Measurements from ENCODE around the gene MLLT3.

MLLT3 gene

DNA sequence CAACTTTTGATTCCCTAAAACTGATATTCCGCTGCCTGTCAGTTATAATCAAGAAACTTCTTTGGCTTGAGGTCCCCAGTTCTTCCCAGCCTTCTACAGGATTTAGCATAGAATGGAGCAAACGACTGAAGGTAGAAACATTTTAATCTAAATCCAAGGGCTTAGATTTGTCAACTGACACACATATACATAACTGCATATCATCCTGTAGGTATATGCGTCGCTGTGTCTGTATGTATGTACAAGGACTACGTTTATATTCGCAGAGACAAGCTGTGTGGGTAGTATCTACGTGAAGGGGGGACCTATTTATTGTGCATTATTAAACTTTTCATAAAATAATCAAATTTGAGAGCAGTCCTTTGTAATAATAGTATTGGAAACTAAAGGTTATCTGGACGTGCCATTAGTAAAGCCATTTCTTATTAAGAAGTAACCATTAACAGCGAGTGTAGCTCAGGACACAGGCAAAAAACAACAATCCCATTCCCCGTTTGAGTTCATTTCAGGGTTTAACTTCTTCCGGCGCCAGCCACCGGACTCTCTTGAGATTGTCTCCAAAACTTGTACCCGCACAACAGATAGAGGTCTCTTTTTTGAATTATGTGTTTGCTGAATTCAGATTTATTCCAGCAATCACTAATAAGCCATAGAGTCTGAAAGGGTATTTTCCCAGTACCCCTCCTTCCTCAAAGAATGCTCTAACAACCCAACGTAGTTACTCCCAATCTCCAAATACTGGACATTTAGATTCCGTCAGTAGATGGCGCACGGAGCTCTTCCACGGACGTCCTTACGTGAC, 2.1 kb upstream of the MLLT3 start:
- DNase-seq = no peak

- no peak for DNase-seq
These were observed 1.4 kb upstream of the MLLT3 start for GRCh38 chr9:20623748-20624124.

DNA sequence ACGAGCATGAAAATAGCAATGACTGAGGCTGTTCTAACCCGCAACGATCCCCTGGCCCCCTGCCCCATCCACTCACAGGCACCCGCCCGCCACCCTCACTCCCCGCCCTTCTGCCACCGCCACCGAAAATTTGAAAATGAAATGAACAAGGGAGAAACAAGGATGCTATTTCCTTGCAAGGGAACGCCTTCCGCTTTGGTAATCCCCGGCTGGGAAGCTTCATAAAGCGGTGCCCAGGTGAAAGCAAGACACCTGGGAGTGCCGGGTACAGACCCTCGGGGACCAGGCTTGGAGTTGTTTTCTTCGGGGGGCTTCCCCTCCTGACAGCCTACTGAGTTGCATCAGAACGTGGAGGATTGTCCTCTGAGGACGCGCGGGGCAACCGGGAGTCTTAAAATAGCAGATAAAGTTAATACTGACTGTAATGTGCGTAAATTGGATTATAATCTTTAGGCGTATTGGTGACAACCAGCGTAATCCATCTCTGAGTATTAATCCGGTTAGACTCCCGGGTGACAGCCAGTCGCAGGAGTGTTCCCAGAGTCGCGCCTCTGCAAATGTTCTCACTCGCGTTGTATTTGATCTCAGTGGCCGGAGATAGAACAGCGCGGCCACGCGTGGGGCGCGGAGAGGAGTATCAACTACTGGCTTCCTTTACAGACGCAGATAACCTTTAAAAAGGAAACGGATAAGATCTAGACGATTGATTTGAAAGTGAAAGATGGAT, 885 bp upstream of the MLLT3 start:
- DNase-seq = peak; percentile 23 to 51 (median 40)

DNA sequence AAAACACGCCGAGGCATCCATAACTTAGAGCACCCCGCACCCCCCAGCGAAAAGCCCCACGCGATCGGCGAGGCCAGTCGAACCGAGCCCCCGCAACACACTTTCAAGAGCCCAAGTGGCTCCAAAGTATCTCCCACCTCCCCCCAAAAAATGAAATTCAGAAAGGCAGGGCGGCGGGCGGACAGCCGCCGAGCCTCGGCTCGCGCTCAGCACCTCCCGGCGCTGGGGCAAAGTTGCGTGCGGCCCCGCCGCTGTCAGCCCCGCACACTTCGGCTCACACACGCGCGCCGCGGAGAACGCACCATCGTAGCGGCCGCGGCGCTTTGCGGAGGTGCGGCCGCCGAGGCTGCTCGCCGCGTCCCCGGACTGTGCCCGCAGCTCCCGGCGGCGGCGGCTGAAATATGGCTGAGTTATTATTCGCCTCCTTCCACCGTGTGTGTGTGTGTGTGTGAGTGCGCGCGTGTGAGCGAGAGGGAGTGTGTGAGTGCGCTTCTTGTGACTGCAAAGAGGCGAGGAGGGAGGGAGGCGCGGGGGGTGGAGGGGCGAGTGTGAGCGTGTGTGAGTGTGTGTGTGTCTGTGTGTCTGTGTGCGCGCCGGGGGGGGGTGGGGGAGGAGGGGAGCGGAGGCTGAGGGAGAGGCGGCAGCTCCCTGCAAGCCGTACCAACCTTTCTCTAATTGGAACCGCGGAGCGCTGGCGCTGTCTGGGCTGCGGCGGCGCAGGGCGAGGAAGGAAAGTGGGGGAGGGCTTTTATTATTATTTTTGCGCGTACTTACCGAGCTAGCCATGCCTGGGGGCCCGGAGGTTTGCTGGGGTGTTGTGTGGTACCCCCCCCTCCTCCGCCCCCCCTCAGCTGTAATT, 599 bp downstream of the MLLT3 start:
- peak; percentile 36 to 72 (median 66) for DNase-seq

- DNase-seq = peak; percentile 43 to 53 (median 50)
These were observed 1.4 kb downstream of the MLLT3 start for GRCh38 chr9:20620650-20621470.

GRCh38 chr9:20619487-20620200, 2.7 kb downstream of the MLLT3 start:
- DNase-seq = no peak

- DNase-seq = no peak
These were observed 3.9 kb downstream of the MLLT3 start for GRCh38 chr9:20618361-20618802.

DNA sequence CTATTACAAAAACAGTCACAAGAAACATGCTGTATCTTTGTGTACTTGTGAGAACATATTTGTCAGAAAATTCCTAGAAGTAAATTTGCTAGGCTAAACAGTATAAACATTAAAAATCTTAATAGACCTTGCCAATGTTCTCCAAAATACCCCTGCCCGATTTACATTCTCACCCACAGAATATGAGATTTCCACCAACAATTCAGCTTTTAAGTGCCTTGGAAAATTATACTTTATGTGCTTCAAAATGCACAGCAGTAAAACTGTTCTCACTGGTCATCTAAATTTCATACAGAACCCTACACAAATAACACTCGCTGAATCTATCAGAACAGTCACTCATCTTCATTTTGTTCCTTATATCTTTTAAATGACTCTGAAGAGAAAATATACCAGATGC, 5.5 kb downstream of the MLLT3 start:
- DNase-seq = no peak

- no peak for DNase-seq
These were observed 7.6 kb downstream of the MLLT3 start for GRCh38 chr9:20614602-20615216.

DNA sequence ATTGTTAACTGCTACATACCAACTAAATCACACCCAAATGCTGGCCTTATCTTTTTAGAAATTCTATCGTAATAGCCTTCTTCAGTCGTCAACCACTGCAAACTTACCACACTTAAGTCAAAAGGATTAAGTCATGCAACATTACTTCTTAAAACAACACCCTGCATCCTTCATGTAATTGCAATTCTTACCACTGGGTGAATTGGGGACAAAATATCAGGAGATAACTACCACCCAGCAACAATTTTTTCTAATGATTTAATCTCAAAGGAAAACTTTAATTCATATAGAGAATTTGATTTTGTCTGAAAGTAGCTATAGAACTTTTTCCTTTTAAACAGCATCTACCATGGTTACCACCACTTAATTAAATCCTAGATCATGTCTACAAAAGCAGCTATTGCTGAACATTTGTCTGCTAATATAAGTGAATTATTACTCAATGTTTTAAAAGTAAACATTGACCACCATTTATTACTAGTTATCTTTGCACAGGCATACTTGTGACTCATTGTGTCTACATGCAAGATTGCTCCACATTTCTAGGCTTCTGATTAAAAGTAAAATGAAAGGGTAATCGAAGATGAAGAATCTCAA, 10.5 kb downstream of the MLLT3 start:
- no peak for DNase-seq

GRCh38 chr9:20610591-20610990, 11.7 kb downstream of the MLLT3 start:
- no peak for DNase-seq

GRCh38 chr9:20608582-20608981, 13.7 kb downstream of the MLLT3 start:
- no peak for DNase-seq

- no peak for DNase-seq
These were observed 15.6 kb downstream of the MLLT3 start for GRCh38 chr9:20606652-20607051.

DNA sequence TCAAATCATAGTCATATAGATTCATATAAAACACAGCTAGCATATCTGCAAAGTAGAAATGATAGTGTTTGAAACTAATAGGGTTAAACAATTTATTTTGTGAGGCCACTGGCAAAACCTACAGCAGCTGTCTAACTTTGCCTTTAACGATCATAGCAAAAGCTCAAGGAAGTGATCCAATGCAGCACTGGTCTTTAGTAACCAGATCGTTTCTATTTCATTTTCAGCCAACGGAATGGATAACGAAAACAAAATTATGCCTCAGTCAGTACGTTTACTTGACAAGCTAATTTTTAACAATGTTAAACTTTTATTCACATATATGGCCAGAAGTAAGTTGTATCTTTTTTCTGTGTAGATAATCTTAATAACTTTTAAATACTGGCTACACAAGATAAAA, 17.7 kb downstream of the MLLT3 start:
- no peak for DNase-seq

DNA sequence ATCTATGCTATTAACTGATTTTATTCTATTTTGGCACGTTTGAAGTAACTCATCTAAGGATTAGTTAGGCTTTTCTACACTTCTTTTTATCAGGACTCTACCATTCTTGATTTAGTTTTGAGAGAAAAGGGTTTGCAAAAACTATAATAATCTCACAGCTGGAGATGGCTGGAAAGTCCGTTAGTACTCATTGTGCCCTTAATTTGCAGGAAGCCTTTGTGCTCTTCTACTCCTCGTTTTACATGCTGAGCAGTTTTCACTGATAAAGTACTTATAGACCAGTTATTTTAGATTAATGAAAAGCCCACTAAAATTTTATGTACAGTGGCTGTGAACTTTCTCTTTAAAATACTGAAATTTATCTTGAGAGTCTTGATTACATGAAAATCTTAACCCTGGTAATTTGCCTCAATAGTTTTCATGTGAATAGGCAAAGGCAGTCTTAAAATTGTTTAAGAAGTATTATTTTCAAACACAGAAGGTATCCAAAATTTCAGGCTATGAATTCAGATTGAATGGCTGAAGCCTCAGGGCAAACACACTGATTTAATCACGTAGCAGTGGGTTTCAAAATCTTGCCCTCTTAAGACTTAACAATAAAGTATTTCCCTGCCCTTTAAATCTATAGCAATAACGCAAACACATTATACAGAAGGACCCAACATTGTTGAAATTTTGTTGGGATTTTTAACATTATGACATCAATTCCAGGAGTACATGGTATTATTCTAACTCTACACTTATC, 18.6 kb downstream of the MLLT3 start:
- no peak for DNase-seq

- DNase-seq = no peak
These were observed 21.0 kb downstream of the MLLT3 start for GRCh38 chr9:20601292-20601691.

GRCh38 chr9:20599195-20599594, 23.1 kb downstream of the MLLT3 start:
- DNase-seq = no peak

GRCh38 chr9:20598367-20598766, 23.9 kb downstream of the MLLT3 start:
- no peak for DNase-seq

DNA sequence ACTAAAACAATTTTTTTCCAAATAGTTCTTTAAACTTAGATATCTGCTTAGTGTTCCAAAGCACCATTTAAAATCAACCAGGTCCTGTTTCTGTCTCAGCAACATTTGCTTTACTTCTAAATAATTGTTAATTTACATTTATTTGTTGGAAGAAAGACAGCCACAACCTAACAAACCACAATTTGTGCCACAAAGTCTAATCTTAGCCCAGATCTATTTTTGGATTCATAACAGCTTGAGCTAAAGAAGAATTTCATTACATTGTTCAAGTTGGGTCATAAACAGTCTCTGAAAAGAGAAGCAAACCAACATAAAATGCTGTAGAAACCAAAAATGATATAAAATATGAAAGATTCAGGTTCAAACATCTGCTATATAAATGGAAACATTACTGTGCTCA, 24.4 kb downstream of the MLLT3 start:
- DNase-seq = no peak

DNA sequence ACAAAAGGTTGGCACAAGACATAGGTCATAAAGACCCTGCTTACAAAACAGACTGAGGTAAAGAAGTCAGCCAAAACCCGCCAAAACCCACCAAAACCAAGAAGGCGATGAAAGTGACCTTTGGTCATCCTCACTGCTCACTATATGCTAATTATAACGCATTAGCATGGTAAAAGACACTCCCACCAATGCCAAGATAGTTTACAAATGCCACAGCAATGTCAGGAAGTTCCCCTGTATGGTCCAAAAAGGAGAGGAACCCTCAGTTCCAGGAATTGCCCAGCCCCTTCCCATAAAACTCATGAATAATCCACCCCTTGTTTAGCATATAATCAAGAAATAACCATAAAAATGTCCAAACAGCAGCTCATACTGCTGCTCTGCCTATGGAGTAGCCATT, 27.7 kb downstream of the MLLT3 start:
- no peak for DNase-seq
